Measurements from ENCODE around the gene FASTKD1.
"Not testable (repeated sequence)": the region's sequence is repeated elsewhere in the genome, so short reads cannot be mapped to it uniquely, and the experiment has no call there.

The FASTKD1 gene, protein sequence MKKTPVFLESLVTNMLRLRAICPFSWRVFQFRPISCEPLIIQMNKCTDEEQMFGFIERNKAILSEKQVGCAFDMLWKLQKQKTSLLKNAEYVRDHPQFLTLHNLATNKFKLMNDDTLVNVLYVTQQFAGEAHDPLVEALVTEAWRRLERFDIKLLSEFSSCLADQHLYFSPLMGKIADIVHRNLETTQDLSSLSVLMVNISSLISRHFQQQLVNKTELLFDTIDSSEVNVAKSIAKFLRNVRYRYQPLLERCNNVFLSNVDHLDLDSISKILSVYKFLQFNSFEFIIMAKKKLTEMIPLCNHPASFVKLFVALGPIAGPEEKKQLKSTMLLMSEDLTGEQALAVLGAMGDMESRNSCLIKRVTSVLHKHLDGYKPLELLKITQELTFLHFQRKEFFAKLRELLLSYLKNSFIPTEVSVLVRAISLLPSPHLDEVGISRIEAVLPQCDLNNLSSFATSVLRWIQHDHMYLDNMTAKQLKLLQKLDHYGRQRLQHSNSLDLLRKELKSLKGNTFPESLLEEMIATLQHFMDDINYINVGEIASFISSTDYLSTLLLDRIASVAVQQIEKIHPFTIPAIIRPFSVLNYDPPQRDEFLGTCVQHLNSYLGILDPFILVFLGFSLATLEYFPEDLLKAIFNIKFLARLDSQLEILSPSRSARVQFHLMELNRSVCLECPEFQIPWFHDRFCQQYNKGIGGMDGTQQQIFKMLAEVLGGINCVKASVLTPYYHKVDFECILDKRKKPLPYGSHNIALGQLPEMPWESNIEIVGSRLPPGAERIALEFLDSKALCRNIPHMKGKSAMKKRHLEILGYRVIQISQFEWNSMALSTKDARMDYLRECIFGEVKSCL

DNA sequence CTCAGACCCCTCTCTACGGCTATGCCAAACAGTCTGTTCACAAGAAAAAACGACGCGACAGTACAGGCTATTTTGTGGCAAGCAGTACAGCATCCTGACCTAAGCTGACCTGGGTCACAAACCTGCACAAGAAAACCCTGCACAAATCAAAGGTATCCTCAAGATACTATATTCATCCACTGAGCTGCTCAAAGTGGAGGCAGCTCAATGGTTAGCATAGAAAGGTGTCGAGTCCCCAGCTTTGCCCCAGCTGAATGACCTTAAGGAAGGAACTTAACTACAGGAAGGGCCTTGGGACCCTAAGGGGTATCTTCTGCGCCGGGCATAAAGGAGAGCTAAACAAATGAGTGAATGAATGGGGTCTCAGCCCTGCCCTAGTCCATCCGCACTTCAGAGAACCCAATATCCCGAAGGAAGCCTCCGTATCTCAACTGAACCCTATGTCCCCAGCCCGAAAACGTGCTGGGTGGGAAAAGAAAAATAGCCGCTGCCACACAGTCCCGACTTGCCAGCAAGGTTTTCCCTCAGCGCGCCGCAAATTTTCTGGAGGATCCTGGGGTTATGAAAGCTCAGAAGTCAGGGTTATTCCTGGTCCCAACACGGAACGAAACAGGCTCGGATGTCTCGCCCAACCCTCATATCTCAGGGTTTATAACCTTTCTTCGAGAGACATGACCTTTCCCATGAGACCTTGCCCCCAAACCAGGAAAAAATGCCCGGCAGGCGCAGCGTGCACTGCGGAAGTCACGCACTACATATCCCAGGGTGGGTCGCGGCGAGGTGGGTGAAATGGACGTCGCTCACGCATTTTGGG is at the start of gene FASTKD1:
Gene FASTKD1, minus strand, starts transcription at position 706 of the 814 bp plus-strand sequence. CDS start 1,836 bp downstream, outside the sequence.
- DNase-seq = peak; percentile 90

DNA sequence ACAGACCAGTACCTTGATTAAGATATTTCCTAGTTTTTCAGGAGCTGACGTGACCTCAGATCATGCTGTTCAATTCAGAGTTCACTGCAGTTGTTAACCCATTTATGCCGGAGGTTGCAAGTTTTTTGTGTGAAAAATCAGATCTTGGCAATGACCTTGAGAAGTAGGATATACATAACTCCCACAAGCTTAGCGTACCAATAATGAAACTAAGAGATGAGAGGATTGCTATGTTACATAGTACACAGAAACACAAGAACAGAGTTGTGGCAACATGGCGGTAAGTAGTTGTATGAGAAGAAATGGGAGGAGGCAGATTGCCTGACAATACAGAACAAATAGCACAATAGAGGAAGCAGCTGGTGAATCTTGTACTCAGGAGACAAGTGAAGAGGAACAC is 49.6 kb upstream of the FASTKD1 start:
- no peak for DNase-seq

DNA sequence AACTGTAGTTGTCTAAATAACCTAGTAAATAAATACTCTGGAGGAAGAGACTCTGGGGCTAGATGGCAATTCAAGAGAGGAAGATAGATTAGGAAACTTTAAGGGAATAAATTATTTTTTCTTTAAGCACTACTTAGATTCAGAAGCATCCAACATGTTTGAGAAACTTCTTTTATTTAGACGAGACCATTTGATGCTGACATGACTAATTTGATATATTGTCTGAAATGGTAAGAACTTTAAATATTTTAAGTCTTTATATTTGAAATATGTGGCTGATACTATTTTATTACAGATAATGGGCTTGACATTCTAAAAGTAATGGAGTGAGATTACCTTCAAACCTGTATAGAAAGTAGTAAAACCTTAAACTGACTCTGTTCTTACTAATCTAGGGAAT is 46.8 kb upstream of the FASTKD1 start:
- no peak for DNase-seq

DNA sequence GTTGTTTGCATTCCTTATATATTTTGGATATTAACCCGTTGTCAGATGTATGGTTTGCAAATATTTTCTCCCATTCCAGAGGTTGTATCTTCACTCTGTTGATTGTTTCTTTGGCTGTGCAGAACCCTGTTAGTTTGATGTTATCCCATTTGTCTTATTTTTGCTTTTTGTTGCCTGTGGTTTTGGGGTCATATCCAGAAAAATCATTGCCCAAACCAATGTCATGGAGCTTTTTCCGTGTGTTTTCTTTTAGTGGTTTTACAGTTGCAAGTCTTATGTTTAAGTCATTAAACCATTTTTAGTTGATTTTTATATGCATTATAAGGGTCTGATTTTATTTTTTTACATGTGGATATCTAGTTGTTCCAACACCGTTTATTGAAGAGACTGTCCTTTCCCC is 46.3 kb upstream of the FASTKD1 start:
- DNase-seq = no peak

DNA sequence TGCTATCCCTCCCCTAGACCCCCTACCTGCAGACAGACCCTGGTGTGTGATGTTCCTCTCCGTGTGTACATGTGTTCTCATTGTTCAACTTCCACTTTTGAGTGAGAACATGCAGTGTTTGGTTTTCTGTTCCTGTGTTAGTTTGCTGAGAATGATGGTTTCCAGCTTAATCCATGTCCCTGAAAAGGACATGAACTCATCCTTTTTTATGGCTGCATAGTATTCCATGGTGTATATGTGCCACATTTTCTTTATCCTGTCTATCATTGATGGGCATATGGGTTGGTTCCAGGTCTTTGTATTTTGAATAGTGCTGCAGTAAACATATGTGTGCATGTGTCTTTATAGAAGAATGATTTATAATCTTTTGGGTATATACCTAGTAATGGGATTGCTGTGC is 42.3 kb upstream of the FASTKD1 start:
- DNase-seq = not testable (repeated sequence)

DNA sequence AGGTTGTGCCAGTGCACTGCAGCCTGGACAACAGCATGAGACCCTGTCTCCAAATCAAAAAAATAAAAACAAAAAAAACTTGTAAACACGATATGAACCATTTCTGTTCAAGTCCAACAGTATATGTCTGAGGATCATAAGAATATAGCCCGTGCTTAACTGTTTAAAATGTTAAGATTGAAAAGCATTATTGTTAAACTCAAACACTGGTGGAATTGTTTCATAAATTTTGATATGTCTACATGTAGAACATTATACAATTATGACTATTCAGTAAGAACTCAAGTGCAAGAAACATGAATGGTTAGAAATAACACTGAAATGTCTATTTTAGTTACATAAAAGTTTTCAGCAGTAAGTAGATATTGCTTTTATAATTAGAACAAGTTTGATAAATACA is 40.2 kb upstream of the FASTKD1 start:
- no peak for DNase-seq

DNA sequence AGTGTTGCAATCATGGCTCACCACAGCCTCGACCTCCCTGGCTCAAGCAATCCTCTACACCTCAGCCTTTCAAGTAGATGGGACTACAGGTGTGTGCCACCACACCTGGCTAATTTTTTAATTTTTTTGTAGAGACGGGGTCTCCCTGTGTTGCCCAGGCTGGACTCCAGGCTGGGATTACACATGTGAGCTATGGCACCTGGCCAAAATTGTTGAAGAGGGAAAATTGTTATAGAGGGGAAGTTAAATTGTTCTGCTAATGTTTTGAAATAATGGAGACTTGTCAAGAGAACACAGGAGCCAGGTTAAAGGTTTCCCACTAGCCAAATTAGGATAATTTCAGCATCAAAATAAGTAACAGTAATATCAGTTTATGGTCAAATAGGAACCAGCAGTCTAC is 35.6 kb upstream of the FASTKD1 start:
- no peak for DNase-seq

DNA sequence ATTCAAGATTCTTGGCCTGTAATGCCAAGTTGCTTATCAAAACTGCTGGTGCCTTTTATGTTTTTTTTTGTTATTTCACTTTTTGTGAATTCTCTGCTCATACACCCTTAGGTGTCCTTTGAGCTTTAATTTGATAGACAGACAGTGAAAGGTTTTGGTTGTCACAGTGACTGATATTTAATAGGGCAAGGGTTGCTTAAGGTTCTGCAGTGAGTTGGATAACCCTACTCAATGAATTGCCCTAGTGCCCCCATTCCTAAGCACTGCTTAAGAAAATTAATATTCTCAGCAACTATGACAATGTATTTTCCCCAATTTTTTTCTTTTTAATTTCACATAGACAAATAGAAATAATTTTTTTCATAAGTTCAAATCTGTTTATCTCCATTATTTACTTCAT is 25.9 kb upstream of the FASTKD1 start:
- no peak for DNase-seq

DNA sequence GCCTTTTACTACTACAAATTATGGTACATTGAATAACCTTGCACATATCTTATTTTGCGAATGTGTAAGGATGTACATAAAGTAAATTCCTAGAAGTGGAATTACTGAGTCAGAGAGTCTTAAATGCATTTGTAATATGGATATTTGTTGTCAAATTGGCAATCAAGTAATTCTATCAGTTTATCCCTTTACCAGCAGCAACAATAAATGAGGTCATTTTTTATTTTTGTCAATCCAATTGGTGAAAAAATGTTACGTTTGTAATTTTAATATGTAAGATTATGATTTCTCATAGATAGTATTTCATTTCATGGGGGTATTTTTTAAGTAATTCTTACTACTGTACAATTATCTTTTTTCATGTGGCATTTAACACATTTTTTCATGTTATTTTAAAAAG is 25.3 kb upstream of the FASTKD1 start:
- DNase-seq = no peak

DNA sequence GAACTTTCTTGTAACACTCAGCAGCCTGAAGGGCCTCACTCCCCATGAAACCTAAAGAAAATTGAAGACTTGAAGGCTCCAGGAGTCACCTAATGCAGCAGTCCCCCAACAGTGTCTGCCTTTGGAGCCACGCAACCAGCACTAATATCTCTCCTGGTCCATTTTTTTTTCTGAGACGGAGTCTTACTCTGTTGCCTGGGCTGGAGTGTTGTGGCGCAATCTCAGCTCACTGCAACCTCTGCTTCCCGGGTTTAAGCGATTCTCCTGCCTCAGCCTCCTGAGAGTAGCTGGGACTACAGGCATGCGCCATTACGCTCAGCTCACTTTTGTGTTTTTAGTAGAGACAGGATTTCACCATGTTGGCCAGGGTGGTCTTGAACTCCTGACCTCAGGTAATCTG is 22.9 kb upstream of the FASTKD1 start:
- DNase-seq = not testable (repeated sequence)

DNA sequence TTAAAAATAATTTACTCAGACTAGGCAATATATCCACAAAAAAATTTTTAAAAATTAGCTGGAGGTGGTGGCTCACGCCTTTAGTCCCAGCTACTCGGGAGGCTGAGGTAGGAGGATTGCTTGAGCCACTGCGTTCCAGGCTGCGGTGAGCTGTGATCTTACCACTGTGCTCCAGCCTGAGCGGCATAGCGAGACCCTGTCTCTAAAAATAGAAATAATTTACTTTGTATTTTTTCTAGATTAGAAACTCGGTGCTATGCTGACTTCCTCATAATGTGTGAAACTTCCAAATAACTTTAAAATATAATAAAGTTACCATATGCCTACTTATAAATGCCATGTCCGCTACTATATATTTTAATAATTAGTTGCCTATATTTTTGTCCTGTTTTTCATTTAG is 17.1 kb upstream of the FASTKD1 start:
- DNase-seq = no peak

DNA sequence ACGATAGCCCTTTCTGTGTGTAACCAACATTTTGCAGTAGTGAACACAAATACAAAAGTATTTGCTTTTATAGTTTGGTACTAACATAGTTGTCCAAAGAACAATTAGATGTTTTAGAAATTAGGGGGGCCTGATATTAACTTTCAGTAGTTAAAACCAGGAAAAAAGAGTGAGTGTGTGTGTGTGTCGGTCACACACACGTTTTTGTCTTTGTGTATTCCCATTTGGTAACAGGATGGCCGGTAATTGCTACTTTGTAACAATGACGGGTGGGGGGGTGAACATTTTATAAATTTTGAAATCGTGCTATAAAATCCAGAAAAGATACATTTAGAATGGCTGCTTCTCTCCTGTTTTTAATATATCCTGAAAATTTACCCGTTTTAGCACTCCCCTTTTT is 12.0 kb upstream of the FASTKD1 start:
- no peak for DNase-seq

DNA sequence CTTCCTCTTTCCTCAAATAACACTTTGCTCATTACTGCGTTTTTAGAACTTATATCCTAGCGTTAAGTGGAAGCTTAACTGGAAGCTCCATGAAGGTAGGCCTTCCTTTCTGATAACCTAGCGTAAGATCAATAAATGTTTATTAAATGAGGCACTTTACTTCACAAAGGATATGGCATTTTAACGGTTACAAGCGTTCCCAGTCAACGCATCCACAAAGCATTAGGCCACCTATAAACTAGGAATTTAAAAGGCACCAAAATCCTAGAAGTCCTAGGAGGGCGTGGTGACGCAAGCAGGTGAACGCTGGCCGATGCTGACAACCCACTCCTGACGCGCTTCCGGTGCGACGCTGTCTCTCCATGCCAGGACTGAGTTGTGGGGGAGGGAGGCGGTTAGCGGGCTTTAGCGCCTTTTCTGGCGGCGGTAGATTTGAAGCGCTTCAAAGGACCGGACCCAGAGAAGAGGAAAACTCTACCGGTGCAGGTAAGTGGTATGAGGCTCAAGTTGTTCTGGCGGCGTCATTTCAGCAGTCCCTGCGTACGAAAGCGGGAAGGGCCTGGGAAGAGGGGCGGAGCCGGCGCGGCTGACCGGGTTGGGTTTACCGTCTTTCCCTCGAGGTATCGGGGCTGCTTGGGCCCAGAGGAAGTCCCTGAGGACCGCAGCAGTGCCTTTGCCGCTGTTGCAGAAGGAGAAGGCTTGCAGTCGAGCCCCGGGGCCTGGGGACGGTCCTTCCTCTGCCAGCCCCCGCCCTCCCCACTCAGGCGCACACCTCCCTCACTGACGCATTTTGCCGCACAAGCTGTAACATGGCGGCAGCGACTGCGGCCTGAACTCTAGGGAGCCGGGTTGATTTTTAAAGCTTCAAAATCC is 10.6 kb upstream of the FASTKD1 start, which contains the start of gene PPIG:
Gene PPIG, plus strand, starts transcription at position 347 of the 873 bp plus-strand sequence. CDS start 19,691 bp downstream, outside the sequence.
- DNase-seq = peak; percentile 96

DNA sequence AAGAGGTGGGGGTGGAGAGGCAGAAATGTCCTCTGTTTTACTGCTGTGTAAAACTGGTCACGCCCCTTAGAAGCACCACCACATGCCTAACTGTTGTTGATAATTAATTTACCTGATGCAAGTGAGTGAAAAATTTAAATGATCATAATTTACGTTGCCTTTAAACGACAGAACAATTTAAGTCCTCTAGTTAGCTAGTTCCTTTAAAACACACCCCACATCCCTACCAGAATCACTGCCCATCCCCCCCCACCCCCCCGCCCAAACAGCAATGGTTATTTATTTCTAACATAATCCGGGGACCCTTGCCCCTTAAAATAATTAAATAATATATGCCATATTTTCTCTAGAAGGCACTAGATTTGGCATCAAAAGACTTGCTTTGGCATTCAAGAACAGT is 9.9 kb upstream of the FASTKD1 start:
- no peak for DNase-seq

DNA sequence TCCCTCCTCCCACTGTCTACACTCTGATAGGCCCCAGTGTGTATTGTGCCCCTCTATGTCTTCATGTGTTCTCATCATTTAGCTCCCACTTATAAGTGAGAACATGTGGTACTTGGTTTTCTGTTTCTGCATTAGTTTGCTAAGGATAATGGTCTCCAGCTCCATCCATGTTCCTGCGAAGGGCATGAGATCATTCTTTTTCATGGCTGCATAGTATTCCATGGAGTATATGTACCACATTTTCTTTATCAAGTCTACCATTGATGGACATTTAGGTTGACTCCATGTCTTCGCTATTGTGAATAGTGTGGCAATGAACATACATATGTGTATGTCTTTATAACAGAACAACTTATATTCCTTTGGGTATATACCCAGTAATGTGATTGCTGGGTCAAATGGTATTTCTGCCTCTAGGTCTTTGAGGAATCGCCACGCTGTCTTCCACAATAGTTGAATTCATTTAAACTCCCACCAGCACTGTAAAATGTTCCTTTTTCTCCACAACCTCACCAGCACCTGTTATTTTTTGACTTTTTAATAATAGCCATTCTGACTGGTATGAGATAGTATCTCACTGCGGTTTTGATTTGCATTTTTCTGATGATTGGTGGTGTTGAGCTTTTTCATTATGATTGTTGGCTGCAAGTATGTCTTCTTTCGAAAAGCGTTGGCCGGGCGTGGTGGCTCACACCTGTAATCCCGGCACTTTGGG is 9.0 kb upstream of the FASTKD1 start:
- not testable (repeated sequence) for DNase-seq

DNA sequence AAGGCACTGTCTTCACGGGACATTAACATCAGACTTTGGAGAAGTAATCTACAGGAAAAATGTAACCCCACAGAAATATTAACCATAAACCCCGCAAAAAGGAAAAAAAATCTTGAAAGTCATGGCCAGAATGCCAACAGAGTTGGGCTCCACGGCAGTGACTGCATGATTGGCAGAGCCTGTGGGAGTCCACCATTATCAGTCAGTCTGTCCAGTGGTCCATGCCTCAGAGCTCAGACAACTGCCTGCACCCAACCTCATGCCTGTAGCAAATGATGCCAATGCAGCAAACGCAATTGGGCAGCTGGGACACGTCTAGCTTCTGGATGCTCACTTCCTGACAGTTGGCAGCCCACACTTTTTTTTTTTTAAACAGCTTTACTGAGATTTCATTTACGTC is 5.4 kb upstream of the FASTKD1 start:
- DNase-seq = no peak

DNA sequence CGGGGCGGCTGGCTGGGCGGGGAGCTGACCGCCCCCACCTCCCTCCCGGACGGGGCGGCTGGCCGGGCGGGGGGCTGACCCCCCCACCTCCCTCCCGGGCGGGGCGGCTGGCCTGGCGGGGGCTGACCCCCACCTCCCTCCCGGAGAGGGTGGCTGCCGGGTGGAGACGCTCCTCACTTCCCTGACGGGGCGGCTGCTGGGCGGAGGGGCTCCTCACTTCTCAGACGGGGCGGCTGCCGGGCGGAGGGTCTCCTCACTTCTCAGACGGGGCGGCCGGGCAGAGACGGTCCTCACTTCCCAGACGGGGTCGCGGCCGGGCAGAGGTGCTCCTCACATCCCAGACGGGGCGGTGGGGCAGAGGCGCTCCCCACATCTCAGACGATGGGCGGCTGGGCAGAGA is 1.6 kb upstream of the FASTKD1 start:
- not testable (repeated sequence) for DNase-seq

DNA sequence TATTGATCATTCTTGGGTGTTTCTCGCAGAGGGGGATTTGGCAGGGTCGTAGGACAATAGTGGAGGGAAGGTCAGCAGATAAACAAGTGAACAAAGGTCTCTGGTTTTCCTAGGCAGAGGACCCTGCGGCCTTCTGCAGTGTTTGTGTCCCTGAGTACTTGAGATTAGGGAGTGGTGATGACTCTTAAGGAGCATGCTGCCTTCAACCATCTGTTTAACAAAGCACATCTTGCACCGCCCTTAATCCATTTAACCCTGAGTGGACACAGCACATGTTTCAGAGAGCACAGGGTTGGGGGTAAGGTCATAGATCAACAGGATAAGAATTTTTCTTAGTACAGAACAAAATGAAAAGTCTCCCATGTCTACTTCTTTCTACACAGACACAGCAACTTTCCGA is 874 bp upstream of the FASTKD1 start:
- DNase-seq = not testable (repeated sequence)

DNA sequence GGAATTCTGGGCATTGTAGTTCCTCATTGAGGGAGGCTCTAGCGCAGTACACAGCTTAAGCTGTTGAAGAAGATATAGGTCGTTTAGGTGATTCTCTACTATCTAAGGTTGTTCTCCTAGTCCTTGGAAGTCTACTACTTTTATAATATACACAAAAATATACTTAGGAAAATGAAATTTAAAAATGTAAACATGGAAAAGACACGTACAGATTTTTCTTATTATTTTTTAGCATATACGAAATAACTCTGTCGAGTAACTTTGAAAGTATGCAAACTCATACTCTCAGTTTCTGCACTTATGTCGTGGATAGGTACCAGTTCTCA is 272 bp upstream of the FASTKD1 start:
- DNase-seq = no peak

DNA sequence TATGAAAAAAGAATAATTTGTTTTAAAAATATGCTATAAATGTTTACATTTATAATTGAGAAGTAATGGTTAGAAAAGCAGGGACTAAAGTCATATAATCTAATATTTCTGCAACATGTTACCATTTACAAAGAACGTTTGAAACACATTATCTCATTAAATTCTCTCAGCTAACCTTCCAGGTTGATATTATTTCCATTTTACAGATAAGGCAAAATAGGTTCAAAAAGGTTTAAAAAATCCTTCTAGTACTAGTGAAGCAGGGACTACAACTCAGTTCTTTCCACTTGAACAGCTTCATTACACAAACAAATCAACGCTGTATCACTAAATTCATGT is 875 bp downstream of the FASTKD1 start:
- no peak for DNase-seq

DNA sequence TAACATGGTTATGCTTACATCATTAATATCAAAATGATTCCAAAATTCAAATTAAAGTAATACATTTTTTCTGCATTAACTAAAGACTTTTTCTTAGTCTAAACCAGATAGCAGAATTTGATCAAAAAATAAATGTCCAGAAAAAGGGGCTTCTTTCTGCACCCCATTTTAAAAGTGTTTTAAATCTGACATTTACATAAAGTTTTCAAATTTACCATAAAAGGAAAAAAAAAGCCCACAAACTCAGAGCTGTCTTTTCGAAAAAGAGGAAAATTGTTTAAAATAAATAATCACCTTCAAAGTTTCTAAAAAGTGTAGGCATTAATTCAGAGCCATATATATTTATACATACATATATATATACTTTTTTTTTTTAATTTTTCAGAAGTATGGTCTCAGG is 1.5 kb downstream of the FASTKD1 start:
- DNase-seq = no peak

DNA sequence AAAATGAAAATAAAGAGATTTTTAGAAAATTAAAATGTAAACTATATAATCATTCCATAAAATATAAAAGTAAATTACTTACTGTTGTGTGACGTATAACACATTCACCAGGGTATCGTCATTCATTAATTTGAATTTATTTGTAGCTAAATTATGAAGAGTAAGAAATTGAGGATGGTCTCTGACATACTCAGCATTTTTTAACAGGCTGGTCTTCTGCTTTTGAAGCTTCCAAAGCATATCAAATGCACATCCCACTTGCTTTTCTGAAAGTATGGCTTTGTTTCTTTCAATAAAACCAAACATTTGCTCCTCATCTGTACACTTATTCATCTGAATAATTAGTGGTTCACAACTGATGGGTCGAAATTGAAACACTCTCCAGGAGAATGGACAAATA is 2.1 kb downstream of the FASTKD1 start:
- DNase-seq = no peak
